H9 (cell line): ENCODE data around the gene SEMA3G. TPM values are rescaled to one million over a fixed set of nuclear protein-coding genes. Genes with fewer than 3 reads are reported as not detected.

Source experiments
- DNase-seq: peaks from one replicate; pipeline ENCODE4 v3.0.0-alpha.2; 2017
- H2AFZ ChIP-seq: one replicate; pipeline ENCODE4 v1.6.1; 2013; ENCODE audit warnings: mild to moderate bottlenecking, low read length, control low read depth, moderate library complexity
- H2AK5ac ChIP-seq: 2 replicates; pipeline ENCODE4 v1.6.1; 2013; ENCODE audit warnings: low read length, control low read depth, mixed read lengths; ENCODE audit not compliant: insufficient read length
- H2BK120ac ChIP-seq: one replicate; pipeline ENCODE4 v1.6.1; 2013; ENCODE audit warnings: low read depth, mild to moderate bottlenecking, low read length, control low read depth, inconsistent platforms; ENCODE audit not compliant: poor library complexity, severe bottlenecking
- H2BK12ac ChIP-seq: 2 replicates; pipeline ENCODE4 v1.6.1; 2013; ENCODE audit warnings: low read length, control low read depth, mixed read lengths, low read depth; ENCODE audit not compliant: insufficient read length
- H2BK15ac ChIP-seq: 2 replicates; pipeline ENCODE4 v1.6.1; 2013; ENCODE audit warnings: low read depth, low read length, control low read depth
- H2BK20ac ChIP-seq: one replicate; pipeline ENCODE4 v1.6.1; 2013; ENCODE audit warnings: low read depth, mild to moderate bottlenecking, low read length, control low read depth, inconsistent platforms; ENCODE audit not compliant: poor library complexity, severe bottlenecking
- H2BK5ac ChIP-seq: 2 replicates; pipeline ENCODE4 v1.6.1; 2013; ENCODE audit warnings: low read length, control low read depth, mixed read lengths; ENCODE audit not compliant: insufficient read length
- H3K14ac ChIP-seq: 2 replicates; pipeline ENCODE4 v1.6.1; 2013; ENCODE audit warnings: low read length, control low read depth; ENCODE audit not compliant: insufficient read depth
- H3K18ac ChIP-seq: 2 replicates; pipeline ENCODE4 v1.6.1; 2013; ENCODE audit warnings: low read depth, mild to moderate bottlenecking, mixed read lengths, low read length, control low read depth; ENCODE audit not compliant: insufficient read length
- H3K23ac ChIP-seq: 2 replicates; pipeline ENCODE4 v1.6.1; 2013; ENCODE audit warnings: low read length, control low read depth, mixed read lengths, low read depth; ENCODE audit not compliant: insufficient read length
- H3K23me2 ChIP-seq: 2 replicates; pipeline ENCODE4 v1.6.1; 2013; ENCODE audit warnings: low read depth, mild to moderate bottlenecking, mixed read lengths, low read length, control low read depth; ENCODE audit not compliant: insufficient read length, poor library complexity, severe bottlenecking
- H3K27ac ChIP-seq: 2 replicates; pipeline ENCODE4 v1.5.1; 2013; ENCODE audit warnings: low read length, control low read depth, mixed read lengths, low read depth; ENCODE audit not compliant: insufficient read length
- H3K27me3 ChIP-seq: 2 replicates; pipeline ENCODE4 v1.6.1; 2013; ENCODE audit warnings: low read length, control low read depth, inconsistent platforms; ENCODE audit not compliant: insufficient read depth
- H3K4ac ChIP-seq: 2 replicates; pipeline ENCODE4 v1.6.1; 2013; ENCODE audit warnings: low read depth, mild to moderate bottlenecking, control low read depth, inconsistent platforms, low read length, moderate library complexity
- H3K4me1 ChIP-seq: 2 replicates; pipeline ENCODE4 v1.6.1; 2013; ENCODE audit warnings: low read length, control low read depth, inconsistent platforms; ENCODE audit not compliant: insufficient read depth
- H3K4me2 ChIP-seq: 2 replicates; pipeline ENCODE4 v1.6.1; 2013; ENCODE audit warnings: low read length, control low read depth, mixed read lengths; ENCODE audit not compliant: insufficient read length, insufficient read depth
- H3K56ac ChIP-seq: 2 replicates; pipeline ENCODE4 v1.6.1; 2013; ENCODE audit warnings: low read depth, mild to moderate bottlenecking, mixed read lengths, low read length, control low read depth; ENCODE audit not compliant: insufficient read length
- H3K79me1 ChIP-seq: 2 replicates; pipeline ENCODE4 v1.6.1; 2013; ENCODE audit warnings: low read depth, mild to moderate bottlenecking, moderate library complexity, low read length, control low read depth, inconsistent platforms; ENCODE audit not compliant: insufficient read depth, poor library complexity, severe bottlenecking
- H3K79me2 ChIP-seq: 2 replicates; pipeline ENCODE4 v1.6.1; 2013; ENCODE audit warnings: low read length, control low read depth, inconsistent platforms; ENCODE audit not compliant: insufficient read depth
- H3K9ac ChIP-seq: 2 replicates; pipeline ENCODE4 v1.6.1; 2013; ENCODE audit warnings: low read length, control low read depth, mixed read lengths; ENCODE audit not compliant: insufficient read length; ENCODE audit errors: extremely low read depth
- H3K9me3 ChIP-seq: one replicate; pipeline ENCODE4 v1.6.1; 2013; ENCODE audit warnings: low read depth, low read length, inconsistent platforms; ENCODE audit not compliant: control insufficient read depth
- H3T11ph ChIP-seq: one replicate; pipeline ENCODE4 v1.6.1; 2013; ENCODE audit warnings: mild to moderate bottlenecking, low read length, control low read depth, inconsistent platforms
- H4K20me1 ChIP-seq: one replicate; pipeline ENCODE4 v1.6.1; 2013; ENCODE audit not compliant: control insufficient read depth, insufficient read length, insufficient read depth
- H4K5ac ChIP-seq: 2 replicates; pipeline ENCODE4 v1.6.1; 2013; ENCODE audit warnings: low read depth, mild to moderate bottlenecking, mixed read lengths, low read length, control low read depth; ENCODE audit not compliant: insufficient read length
- H4K8ac ChIP-seq: replicated peaks from 2 replicates; pipeline ENCODE4 v1.6.1; 2013; ENCODE audit warnings: low read length, control low read depth, mixed read lengths, low read depth; ENCODE audit not compliant: insufficient read length
- H4K91ac ChIP-seq: 2 replicates; pipeline ENCODE4 v1.6.1; 2013; ENCODE audit warnings: low read depth, mild to moderate bottlenecking, moderate library complexity, mixed read lengths, low read length, control low read depth; ENCODE audit not compliant: insufficient read length
- H3K27ac Mint-ChIP-seq, 3 experiments: 2 replicates in 2 of 3; 3 replicates in 1 of 3; pipeline ENCODE4 v1.8.0; 2020 to 2021; ENCODE audit warnings: mixed read lengths in 3 of 3, mild to moderate bottlenecking in 1 of 3, moderate library complexity in 1 of 3
- H3K27me3 Mint-ChIP-seq: 2 replicates; pipeline ENCODE4 v1.8.0; 2021; ENCODE audit warnings: low read depth, mild to moderate bottlenecking, moderate library complexity, mixed read lengths
- H3K36me3 Mint-ChIP-seq, 3 experiments: 2 replicates in 2 of 3; 3 replicates in 1 of 3; pipeline ENCODE4 v1.8.0; 2020 to 2021; ENCODE audit warnings: low read depth in 3 of 3, mixed read lengths in 3 of 3; ENCODE audit not compliant: insufficient read depth in 1 of 3
- H3K4me1 Mint-ChIP-seq, 2 experiments: 2 replicates each; pipeline ENCODE4 v1.8.0; 2020; ENCODE audit warnings: mixed read lengths in 2 of 2
- H3K4me3 Mint-ChIP-seq, 2 experiments: 2 replicates in 1 of 2; 3 replicates in 1 of 2; pipeline ENCODE4 v1.8.0; 2020 to 2021; ENCODE audit warnings: mild to moderate bottlenecking in 2 of 2, mixed read lengths in 2 of 2, moderate library complexity in 1 of 2
- H3K9me3 Mint-ChIP-seq, 2 experiments: 2 replicates in 1 of 2; 3 replicates in 1 of 2; pipeline ENCODE4 v1.8.0; 2020; ENCODE audit warnings: mild to moderate bottlenecking in 2 of 2, mixed read lengths in 2 of 2, moderate library complexity in 1 of 2
- WGBS: extraction: QIAGEN DNeasy Blood & Tissue Kit; methylation state at CpG from one replicate; pipeline ENCODE4 v1.1.7; 2013; ENCODE audit warnings: missing lambda C conversion rate, low lambda C conversion rate, mixed read lengths; ENCODE audit not compliant: insufficient read length; ENCODE audit errors: extremely low coverage; 5-methylcytosine and 5-hydroxymethylcytosine counted together
- total RNA-seq: library from RNA; stranded (reverse); gene quantifications from 2 replicates; pipeline ENCODE4 v1.2.1, GENCODE V29; 2021
- TF ChIP-seq, protein P1 (sequence below): fragments of 200-600 bp; sonication (generic); conservative IDR thresholded peaks from 3 replicates; pipeline ENCODE4 v1.8.0; 2021; ENCODE audit warnings: antibody characterized with exemption, mild to moderate bottlenecking

Gene SEMA3G
- total RNA-seq, 1 experiment from 2014 or later, result 2.4 TPM

DNA sequence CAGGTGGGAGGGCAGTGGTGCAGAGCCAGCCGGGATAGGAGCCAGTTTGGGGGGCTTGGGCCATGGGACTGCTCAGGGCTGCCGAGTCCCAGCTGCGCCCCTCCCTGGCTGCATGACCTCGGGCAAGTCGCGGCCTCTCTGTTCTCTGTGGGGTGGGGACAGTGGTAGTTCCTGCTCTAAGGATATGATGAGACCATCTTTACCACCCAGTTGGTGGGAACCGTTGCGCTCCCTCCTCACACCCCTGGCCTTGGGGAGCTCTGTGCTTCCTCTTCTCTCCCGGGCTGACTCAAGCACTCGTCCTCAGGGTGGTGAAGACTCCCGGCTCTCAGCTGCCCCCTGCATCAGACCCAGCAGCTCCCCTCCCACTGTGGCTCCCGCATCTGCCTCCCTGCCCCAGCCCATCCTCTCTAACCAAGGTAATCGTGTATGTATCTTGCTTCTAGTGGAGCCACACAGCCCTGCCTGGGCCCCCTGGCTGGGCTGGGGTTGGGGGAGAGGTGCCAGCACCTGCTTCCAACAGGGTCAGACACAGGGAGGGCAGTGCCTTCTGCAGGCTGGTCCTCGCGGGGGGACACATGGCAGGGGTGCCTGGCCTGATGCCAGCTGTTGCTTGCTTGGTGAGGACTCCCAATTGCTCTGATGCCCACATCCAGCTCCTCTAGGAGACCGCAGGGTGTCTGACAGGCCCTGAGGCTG lies 35.1 kb upstream of the SEMA3G start:
- Histone ChIP-seq H3K79me1 (no peaks in the 10 kb centered on the region), H3K79me2 (no peaks in the 10 kb centered on the region), H2BK15ac (no peak overlapping the region), H3K14ac (no peak overlapping the region), H3K9ac (no peak overlapping the region), H4K8ac (no peak overlapping the region), H4K5ac (no peak overlapping the region), H2BK12ac (no peak overlapping the region), H4K20me1 (no peaks in the 10 kb centered on the region), H3T11ph (no peak overlapping the region), H4K91ac (no peak overlapping the region), H3K23me2 (no peaks in the 10 kb centered on the region), H2BK120ac (no peak overlapping the region), H3K18ac (no peak overlapping the region), H3K23ac (no peak overlapping the region), H3K4ac (no peak overlapping the region), H3K56ac (no peak overlapping the region), H2AK5ac (no peak overlapping the region), H3K4me2 (no peak overlapping the region), H2BK20ac (no peak overlapping the region), H2BK5ac (no peak overlapping the region), H3K9me3 (no peaks in the 10 kb centered on the region), H3K27me3 (no peaks in the 10 kb centered on the region), H3K27ac (no peak overlapping the region), H2AFZ (no peak overlapping the region), H3K4me1 (no peaks in the 10 kb centered on the region)
- Mint-ChIP-seq H3K9me3 (no peaks in the 10 kb centered on the region), H3K4me1 (no peaks in the 10 kb centered on the region; a peak in 2 of 4 replicates), H3K27me3 (no peaks in the 10 kb centered on the region), H3K4me3 (no peak overlapping the region), H3K27ac (no peak overlapping the region), H3K36me3 (peaks cover 51 to 99% (median 92%) of the 10 kb centered on the region in 3 experiments; a peak in 6 of 7 replicates)
- TF ChIP-seq, protein P1, sequence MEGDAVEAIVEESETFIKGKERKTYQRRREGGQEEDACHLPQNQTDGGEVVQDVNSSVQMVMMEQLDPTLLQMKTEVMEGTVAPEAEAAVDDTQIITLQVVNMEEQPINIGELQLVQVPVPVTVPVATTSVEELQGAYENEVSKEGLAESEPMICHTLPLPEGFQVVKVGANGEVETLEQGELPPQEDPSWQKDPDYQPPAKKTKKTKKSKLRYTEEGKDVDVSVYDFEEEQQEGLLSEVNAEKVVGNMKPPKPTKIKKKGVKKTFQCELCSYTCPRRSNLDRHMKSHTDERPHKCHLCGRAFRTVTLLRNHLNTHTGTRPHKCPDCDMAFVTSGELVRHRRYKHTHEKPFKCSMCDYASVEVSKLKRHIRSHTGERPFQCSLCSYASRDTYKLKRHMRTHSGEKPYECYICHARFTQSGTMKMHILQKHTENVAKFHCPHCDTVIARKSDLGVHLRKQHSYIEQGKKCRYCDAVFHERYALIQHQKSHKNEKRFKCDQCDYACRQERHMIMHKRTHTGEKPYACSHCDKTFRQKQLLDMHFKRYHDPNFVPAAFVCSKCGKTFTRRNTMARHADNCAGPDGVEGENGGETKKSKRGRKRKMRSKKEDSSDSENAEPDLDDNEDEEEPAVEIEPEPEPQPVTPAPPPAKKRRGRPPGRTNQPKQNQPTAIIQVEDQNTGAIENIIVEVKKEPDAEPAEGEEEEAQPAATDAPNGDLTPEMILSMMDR, result no peak
- peak; percentile 18 for DNase-seq
- WGBS, result no CpG with 5 or more reads among the region's 16 CpGs
